ENCODE measurements around the gene ARSH.

Gene ARSH

DNA sequence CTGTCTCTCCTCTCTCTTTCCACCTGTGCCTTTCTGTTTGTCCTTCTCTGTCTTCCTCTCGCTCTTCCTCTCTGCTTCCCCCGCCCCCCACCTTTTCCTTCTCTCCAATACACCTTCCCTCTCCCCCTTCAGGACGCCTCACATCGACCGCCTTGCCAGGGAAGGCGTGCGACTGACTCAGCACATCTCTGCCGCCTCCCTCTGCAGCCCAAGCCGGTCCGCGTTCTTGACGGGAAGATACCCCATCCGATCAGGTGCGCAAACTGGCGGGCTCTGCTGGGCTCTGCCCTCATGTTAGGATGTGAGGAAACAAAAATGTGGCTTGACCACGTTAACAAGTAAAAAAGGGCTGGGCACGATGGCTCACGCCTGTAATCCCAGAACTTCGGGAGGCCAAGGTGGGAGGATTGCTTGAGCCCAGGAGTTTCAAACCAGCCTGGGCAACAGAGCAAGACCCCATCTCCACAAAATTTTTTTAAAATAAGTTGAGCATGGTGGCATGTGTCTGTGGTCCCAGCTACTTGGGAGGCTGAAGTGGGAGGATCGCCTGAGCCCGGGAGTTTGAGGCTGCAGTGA, 70.2 kb downstream of the ARSH start:
- TF ChIP-seq POLR2AphosphoS5 (IDR thresholded peaks at IDR 0.05; ENCODE audit: low read depth, low read length) (no peak), SPI1 (IDR thresholded peaks at IDR 0.05; ENCODE audit: low read depth, low read length) (no peak), POLR2A (IDR thresholded peaks at IDR 0.05; ENCODE audit: low read depth, low read length) (no peak), TAF1 (IDR thresholded peaks at IDR 0.05; ENCODE audit: low read depth, low read length) (no peak), POU2F2 (IDR thresholded peaks at IDR 0.05; ENCODE audit: low read depth, low read length) (no peak), PAX5 (IDR thresholded peaks at IDR 0.05; ENCODE audit: insufficient read depth, low read length, severe bottlenecking) (no peak)
- DNase-seq (ENCODE audit: insufficient read length, low spot score) (no peak), FAIRE-seq (no peak)
